Psoas muscle (tissue), 8 donors: Measurements from ENCODE around the gene APOBEC3H. TPM values are rescaled to one million over a fixed set of nuclear protein-coding genes. Genes with fewer than 3 reads are reported as not detected.

Experiments
- ATAC-seq, 4 donors: fragments of 200-7000 bp; cut with Tn5 transposase; one replicate each; pipeline ENCODE4 v1.9.1; 2020; ENCODE audit warnings: moderate library complexity in 3 of 4, mild to moderate bottlenecking in 2 of 4
- DNase-seq, 2 donors: peaks; one replicate each; pipeline ENCODE4 v3.0.0-alpha.2; 2020
- H3K27ac ChIP-seq: fragments of 200-600 bp; one replicate; pipeline ENCODE4 v1.8.0; 2022
- H3K27me3 ChIP-seq, 3 donors: fragments of 200-600 bp in 1 of 3; one replicate each; pipeline versions ENCODE4 v1.6.1 to v1.8.0; 2013 to 2022; ENCODE audit warnings: low read length in 2 of 3, mild to moderate bottlenecking in 2 of 3, moderate library complexity in 1 of 3; ENCODE audit not compliant: insufficient read depth in 3 of 3
- H3K36me3 ChIP-seq, 2 donors: fragments of 200-600 bp in 1 of 2; one replicate each; pipeline versions ENCODE4 v1.6.1 to v1.8.0; 2013 to 2022; ENCODE audit warnings: low read depth in 1 of 2, mild to moderate bottlenecking in 1 of 2, moderate library complexity in 1 of 2; ENCODE audit not compliant: insufficient read depth in 1 of 2
- H3K4me1 ChIP-seq: fragments of 200-600 bp; one replicate; pipeline ENCODE4 v1.8.0; 2022
- H3K4me3 ChIP-seq: fragments of 200-600 bp; one replicate; pipeline ENCODE4 v1.8.0; 2022; ENCODE audit warnings: mild to moderate bottlenecking
- H3K9me3 ChIP-seq: fragments of 200-600 bp; one replicate; pipeline ENCODE4 v1.8.0; 2022
- WGBS, 3 donors: extraction: QIAGEN DNeasy Blood & Tissue Kit; methylation state at CpG; one replicate each; pipeline versions ENCODE4 v1.1.6 to v1.1.7; 2013; 5-methylcytosine and 5-hydroxymethylcytosine counted together
- intact Hi-C, 2 donors: fragments of 100-400 bp; cut with DNase I; formaldehyde crosslinking; loops; one replicate each; pipeline versions ENCODE4 v1.11.0 to v1.14.2; 2022
- polyA plus RNA-seq, 3 donors: library from polyadenylated mRNA; stranded (reverse); fragments of 200-250 nt; gene quantifications; one replicate each; pipeline ENCODE4 v1.2.3, GENCODE V29; 2013
- total RNA-seq, 4 donors: library from RNA; stranded (reverse); fragmentation: NEBNext Ultra II Directional in 2 of 4; extraction: Animal tissue kit (Norgen Biotek cat#: 25700) in 2 of 4; gene quantifications; one replicate each; pipeline versions ENCODE4 v1.2.1 to v1.2.4, GENCODE V29; 2021 to 2023
- TF ChIP-seq, protein P1 (sequence below): fragments of 200-600 bp; IDR thresholded peaks from one replicate; pipeline ENCODE4 v1.8.0; 2022; ENCODE audit warnings: antibody characterized with exemption
- donor health status: healthy with polysubstance abuse.
- donor health status: DM: no; HTN: no; CAD: no; lungs with moderate emphysema.
- donor health status: Bipolar disorder and iron deficiency.
- donor health status: healthy.
- donor health status: DM: yes; HTN: yes; CAD: no.
- donor health status: DM: no; HTN: no; CAD: no.
- donor health status: DM: no; HTN: no; CAD: no.
- donor health status: DM: yes; HTN: yes; CAD: no.

Gene APOBEC3H
- total and polyA plus RNA-seq, 7 donors, result 0.12 TPM; not detected in 6

DNA sequence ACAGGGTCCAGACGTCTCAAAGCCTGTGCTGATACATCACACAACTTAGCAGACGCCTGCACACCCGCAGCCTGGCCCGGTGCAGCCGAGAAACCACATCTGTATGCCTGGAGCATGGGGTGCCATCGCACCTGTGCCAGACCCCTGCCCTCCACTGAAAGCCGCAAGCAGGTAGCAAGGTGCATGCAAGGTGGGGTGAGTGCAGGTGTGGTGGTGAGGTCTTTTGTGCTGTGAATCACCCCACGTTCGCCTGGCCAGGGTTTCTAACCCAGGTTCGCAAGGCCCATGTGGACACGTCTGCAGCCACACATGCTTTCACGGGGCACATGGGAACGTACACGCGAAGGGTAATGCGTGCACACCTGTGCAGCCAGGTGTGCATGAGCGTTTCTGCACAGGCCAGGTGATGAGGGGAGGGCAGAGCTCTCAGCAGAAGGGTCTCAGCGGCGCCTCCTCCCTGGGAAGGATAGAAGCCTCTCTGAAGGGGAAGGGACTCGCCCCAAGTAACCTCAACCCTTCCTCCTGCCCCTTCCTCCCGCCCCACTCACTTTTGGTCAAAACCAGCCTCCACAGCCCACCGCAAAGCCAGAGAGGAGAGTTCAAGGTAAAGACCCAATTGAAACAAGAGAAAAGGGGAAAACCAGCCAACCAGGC lies 36.0 kb downstream of the APOBEC3H start:
- Histone ChIP-seq H3K4me1 (no peaks in the 10 kb centered on the region), H3K9me3 (no peaks in the 10 kb centered on the region), H3K4me3 (no peak overlapping the region), H3K27ac (no peak overlapping the region), H3K27me3 (no peaks in the 10 kb centered on the region), H3K36me3 (peaks cover 0 to 24% of the 10 kb centered on the region in 2 donors)
- DNase-seq (peak in 1 of 2 donors; percentile 44), ATAC-seq (no peak)
- intact Hi-C loops, result loop anchor here in 1 of 2 donors (5.0 kb wide), 1 partner anchor 366 kb away; no protein-coding TSS in a partner anchor
- 92 to 93% (median 92%) methylated on average over 22 of the region's 22 CpGs for WGBS, 3 donors
- TF ChIP-seq, protein P1, sequence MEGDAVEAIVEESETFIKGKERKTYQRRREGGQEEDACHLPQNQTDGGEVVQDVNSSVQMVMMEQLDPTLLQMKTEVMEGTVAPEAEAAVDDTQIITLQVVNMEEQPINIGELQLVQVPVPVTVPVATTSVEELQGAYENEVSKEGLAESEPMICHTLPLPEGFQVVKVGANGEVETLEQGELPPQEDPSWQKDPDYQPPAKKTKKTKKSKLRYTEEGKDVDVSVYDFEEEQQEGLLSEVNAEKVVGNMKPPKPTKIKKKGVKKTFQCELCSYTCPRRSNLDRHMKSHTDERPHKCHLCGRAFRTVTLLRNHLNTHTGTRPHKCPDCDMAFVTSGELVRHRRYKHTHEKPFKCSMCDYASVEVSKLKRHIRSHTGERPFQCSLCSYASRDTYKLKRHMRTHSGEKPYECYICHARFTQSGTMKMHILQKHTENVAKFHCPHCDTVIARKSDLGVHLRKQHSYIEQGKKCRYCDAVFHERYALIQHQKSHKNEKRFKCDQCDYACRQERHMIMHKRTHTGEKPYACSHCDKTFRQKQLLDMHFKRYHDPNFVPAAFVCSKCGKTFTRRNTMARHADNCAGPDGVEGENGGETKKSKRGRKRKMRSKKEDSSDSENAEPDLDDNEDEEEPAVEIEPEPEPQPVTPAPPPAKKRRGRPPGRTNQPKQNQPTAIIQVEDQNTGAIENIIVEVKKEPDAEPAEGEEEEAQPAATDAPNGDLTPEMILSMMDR, result no peak

DNA sequence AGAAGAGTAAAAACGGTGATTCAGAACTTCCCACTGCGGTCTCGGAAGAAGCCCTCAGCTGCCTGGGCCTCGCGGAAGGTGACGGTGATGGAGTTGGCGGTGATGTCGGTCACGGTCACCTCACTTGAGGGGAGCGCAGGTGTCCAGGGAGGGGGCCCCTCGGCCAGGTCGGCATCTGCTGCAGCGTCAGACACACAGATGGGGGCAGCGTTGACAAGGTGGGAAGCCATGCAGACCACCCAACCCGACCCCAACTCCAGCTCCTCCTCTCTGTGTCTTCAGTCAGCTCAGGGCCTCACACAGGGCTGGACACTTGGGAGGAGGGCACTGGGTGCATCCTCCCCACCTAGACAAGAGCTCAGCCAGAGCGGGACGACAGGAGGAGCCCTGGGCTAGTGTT lies 36.8 kb downstream of the APOBEC3H start:
- ATAC-seq, result no peak
- no peaks in the 10 kb centered on the region for H3K9me3 ChIP-seq
- intact Hi-C loops, result loop anchor here in 1 of 2 donors (5.0 kb wide), 1 partner anchor 367 kb away; no protein-coding TSS in a partner anchor
- TF ChIP-seq, protein P1, result no peak
- peaks cover 0 to 32% of the 10 kb centered on the region in 2 donors for H3K36me3 ChIP-seq
- no peaks in the 10 kb centered on the region for H3K27me3 ChIP-seq
- DNase-seq, result peak in 1 of 2 donors; percentile 29
- WGBS, 3 donors, result 88 to 91% (median 89%) methylated on average over 16 to 17 of the region's 17 CpGs
- no peak overlapping the region for H3K27ac ChIP-seq
- no peak overlapping the region for H3K4me3 ChIP-seq
- H3K4me1 ChIP-seq, result no peaks in the 10 kb centered on the region

DNA sequence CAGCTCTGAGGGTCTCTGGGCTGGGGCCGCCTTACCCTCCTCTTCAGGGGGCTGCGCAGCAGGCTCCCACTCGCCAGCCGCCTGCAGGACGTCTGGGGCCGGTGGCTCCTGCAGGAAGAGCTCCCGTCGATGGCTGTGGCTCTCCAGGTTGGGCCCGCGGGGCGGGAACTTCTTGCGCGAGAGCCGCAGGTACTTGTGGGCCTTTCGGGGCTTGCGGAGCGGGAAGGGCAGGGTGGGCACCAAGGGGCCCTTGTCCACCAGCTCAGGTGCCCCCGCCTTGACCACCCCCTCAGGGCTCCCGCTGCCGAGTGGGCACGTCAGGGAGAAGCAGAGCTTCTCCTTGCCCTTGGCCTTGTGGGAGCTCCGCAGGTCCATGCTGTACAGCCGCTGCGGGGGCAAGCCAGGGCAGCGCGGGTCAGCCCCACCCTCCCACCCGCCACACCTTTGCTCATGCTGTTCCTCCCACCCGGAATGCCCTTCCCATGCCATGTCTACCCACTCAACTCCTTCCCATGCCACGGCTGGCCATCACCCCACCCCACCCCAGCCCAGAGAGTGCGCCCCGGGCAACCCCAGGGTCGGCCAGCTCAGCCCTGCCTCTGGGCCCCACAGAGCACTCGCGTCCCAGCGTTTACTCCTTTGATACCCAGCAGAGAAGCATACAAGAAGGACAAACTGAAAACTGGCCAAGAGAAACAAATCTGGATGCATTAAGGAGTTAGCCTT lies 37.5 kb downstream of the APOBEC3H start:
- H3K27ac ChIP-seq, result no peak overlapping the region
- DNase-seq, result peak in 1 of 2 donors; percentile 45
- ATAC-seq, result no peak
- H3K27me3 ChIP-seq, result no peaks in the 10 kb centered on the region
- TF ChIP-seq, protein P1, result no peak
- no peaks in the 10 kb centered on the region for H3K9me3 ChIP-seq
- H3K36me3 ChIP-seq, result peaks cover 0 to 36% of the 10 kb centered on the region in 2 donors
- H3K4me3 ChIP-seq, result no peak overlapping the region
- intact Hi-C loops, result loop anchor here in 1 of 2 donors (5.0 kb wide), 1 partner anchor 367 kb away; no protein-coding TSS in a partner anchor
- WGBS, 3 donors, result 90 to 92% (median 92%) methylated on average over 22 to 35 of the region's 35 CpGs
- no peaks in the 10 kb centered on the region for H3K4me1 ChIP-seq

DNA sequence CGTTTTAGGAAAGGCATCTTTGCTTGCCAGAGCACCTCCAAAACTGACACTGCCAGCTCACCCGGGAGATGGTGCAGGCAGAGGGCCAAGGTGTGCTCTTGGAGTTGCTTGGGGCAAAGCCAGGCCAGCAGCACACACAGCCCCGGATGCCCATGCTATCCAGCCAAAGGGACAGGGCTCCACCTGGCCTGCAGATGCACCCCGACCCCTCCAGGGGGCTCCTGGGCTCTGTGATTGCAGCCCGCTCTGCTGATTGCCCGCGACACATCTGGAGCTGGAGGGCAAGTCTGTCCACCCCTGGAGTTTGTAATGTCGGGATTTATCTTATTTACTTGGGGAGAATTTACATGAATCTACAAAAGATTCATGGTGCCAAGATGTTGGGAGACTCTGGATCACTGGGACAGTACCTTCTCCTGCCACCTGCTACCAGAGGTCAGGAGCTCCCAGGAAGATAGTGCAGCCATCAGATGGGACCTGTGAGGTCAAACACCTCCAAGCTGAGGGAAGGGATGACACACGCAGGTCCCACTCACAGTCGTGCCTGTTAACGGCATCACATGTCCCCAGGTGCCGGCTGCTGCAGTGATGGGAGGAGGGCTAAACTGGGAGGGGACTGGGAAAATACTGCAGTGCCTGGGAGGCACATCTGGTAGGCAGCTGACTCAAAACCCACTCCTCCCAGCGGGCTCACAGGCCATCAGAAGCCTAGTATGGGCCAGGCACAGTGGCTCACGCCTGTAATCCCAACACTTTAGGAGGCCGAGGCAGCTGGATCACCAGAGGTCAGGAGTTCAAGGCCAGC lies 38.2 kb downstream of the APOBEC3H start:
- H3K27ac ChIP-seq, result no peak overlapping the region
- ATAC-seq, result peak in 2 of 4 donors; percentile 42 to 51
- peaks cover 0 to 41% of the 10 kb centered on the region in 2 donors for H3K36me3 ChIP-seq

More for the DNA sequence above, 38.2 kb downstream of the APOBEC3H start:
- DNase-seq, result no peak
- no peak overlapping the region for H3K4me3 ChIP-seq
- 42 to 50% (median 49%) methylated on average over 15 of the region's 15 CpGs for WGBS, 3 donors
- H3K9me3 ChIP-seq, result no peaks in the 10 kb centered on the region
- TF ChIP-seq, protein P1, result peak; percentile 20
- no peaks in the 10 kb centered on the region for H3K27me3 ChIP-seq
- H3K4me1 ChIP-seq, result no peaks in the 10 kb centered on the region
- intact Hi-C loops, result no loop called here
